Ramos (cell line): ENCODE results near the gene PLA2G7.
"Not testable (repeated sequence)": the region's sequence is repeated elsewhere in the genome, so short reads cannot be mapped to it uniquely, and the experiment has no call there.

Source experiments
- in situ Hi-C: fragments of 300-500 bp; cut with MboI; formaldehyde crosslinking; loops from one replicate; pipeline ENCODE4 v1.14.3; 2022; ENCODE audit warnings: low sequenced_read_pairs; ENCODE audit not compliant: unreplicated experiment

PLA2G7 gene

GRCh38 chr6:46734867-46735719, at the start of gene PLA2G7:
Gene PLA2G7 (minus strand): TSS chr6:46735375. CDS start chr6:46722891, 12,484 bp downstream.
- in situ Hi-C loops: no loop called here

GRCh38 chr6:46784535-46784934, 49.4 kb upstream of the PLA2G7 start:
- in situ Hi-C loops: loop anchor here (25.0 kb wide), 2 partner anchors 572 to 697 kb away; no protein-coding TSS in a partner anchor

- in situ Hi-C loops: loop anchor here (25.0 kb wide), 2 partner anchors 569 to 694 kb away; no protein-coding TSS in a partner anchor
Observed at GRCh38 chr6:46781478-46782378, 46.6 kb upstream of the PLA2G7 start.

GRCh38 chr6:46777476-46778346, 42.5 kb upstream of the PLA2G7 start:
- in situ Hi-C loops: loop anchor here (5.0 to 25.0 kb wide), 3 partner anchors 360 to 690 kb away; no protein-coding TSS in a partner anchor

- in situ Hi-C loops: loop anchor here (5.0 to 25.0 kb wide), 3 partner anchors 359 to 689 kb away; no protein-coding TSS in a partner anchor
Observed at GRCh38 chr6:46776070-46776712, 41.0 kb upstream of the PLA2G7 start.

GRCh38 chr6:46774736-46775135, 39.6 kb upstream of the PLA2G7 start:
- in situ Hi-C loops: loop anchor here (5.0 to 25.0 kb wide), 3 partner anchors 357 to 687 kb away; no protein-coding TSS in a partner anchor

GRCh38 chr6:46773201-46773855, 38.2 kb upstream of the PLA2G7 start:
- in situ Hi-C loops: no loop called here

GRCh38 chr6:46772762-46773161, 37.6 kb upstream of the PLA2G7 start:
- in situ Hi-C loops: no loop called here

- in situ Hi-C loops: no loop called here
Observed at GRCh38 chr6:46772016-46772415, 36.8 kb upstream of the PLA2G7 start.

GRCh38 chr6:46764961-46765360, 29.8 kb upstream of the PLA2G7 start:
- in situ Hi-C loops: no loop called here

GRCh38 chr6:46764280-46764679, 29.1 kb upstream of the PLA2G7 start:
- in situ Hi-C loops: not testable (repeated sequence)

- in situ Hi-C loops: no loop called here
Observed at GRCh38 chr6:46763466-46763865, 28.3 kb upstream of the PLA2G7 start.

GRCh38 chr6:46760925-46761324, 25.8 kb upstream of the PLA2G7 start:
- in situ Hi-C loops: no loop called here

- in situ Hi-C loops: no loop called here
Observed at GRCh38 chr6:46758960-46759753, 24.0 kb upstream of the PLA2G7 start.

- in situ Hi-C loops: no loop called here
Observed at GRCh38 chr6:46757214-46757596, 22.0 kb upstream of the PLA2G7 start.

GRCh38 chr6:46756469-46757213, 21.5 kb upstream of the PLA2G7 start:
- in situ Hi-C loops: no loop called here

GRCh38 chr6:46755865-46756264, 20.7 kb upstream of the PLA2G7 start:
- in situ Hi-C loops: no loop called here
